NCI-H187 treated with DMSO at 0.1 percent for 48 hours (cell line): ENCODE measurements around the gene FMC1.
"Not testable (repeated sequence)": the region's sequence is repeated elsewhere in the genome, so short reads cannot be mapped to it uniquely, and the experiment has no call there.

Source experiments
- DNase-seq: peaks from one replicate; lab custom pipeline; 2025; lab: John Stamatoyannopoulos, UW

The FMC1 gene, protein sequence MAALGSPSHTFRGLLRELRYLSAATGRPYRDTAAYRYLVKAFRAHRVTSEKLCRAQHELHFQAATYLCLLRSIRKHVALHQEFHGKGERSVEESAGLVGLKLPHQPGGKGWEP

DNA sequence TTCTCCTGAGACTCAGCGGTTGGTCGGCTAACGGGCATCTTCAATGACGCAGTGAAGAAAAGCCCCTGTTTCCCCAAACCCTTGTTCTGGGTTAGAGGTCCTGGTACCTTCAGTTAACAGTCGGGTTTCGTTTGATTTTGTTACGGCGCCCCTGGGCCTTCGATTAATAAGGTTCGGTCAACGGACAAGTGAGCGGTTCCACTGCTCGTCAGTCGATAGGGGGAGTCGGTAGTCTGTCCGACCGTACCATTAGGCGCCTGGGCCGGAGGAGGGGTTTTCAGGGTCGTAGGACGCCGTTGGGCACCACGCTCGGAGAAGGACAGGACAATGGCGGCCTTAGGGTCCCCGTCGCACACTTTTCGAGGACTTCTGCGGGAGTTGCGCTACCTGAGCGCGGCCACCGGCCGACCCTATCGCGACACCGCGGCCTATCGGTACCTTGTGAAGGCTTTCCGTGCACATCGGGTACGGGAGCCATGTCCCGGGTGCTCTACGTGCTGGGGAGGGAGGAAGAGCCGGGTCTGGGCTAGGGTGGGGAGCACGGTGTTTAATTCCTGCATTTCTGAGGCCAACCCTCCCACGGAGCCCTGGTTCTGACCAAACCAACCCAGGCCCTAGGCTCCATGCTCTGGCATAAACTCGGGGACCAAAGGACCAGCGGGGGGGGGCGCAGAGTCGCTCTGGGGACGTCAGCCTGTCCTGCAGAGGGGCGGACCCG, at the start of gene FMC1:
TSS of gene FMC1 (plus strand) at position 280 of the 718 bp plus-strand sequence. CDS start at position 328, 48 bp downstream.
- peak; percentile 82 for DNase-seq

DNA sequence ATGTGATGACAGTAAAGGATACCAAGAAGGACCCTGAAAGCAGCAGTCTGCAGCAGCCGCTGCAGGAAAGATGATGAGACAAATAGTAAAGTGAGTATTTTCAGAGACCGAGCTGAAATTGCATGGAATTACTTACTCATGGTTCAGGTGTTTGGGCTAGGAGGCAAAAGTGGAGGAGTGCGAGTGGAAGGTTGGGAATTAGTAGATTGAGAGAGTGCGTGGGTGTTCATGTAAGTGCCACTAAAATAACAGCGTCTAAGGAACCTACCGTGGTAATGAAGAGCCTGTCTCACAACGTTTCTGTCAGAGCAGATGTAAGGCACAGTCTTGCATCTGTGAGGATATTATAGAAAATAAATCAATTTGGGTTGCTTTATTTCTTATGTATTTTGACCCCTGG, 48.3 kb upstream of the FMC1 start:
- no peak for DNase-seq

DNA sequence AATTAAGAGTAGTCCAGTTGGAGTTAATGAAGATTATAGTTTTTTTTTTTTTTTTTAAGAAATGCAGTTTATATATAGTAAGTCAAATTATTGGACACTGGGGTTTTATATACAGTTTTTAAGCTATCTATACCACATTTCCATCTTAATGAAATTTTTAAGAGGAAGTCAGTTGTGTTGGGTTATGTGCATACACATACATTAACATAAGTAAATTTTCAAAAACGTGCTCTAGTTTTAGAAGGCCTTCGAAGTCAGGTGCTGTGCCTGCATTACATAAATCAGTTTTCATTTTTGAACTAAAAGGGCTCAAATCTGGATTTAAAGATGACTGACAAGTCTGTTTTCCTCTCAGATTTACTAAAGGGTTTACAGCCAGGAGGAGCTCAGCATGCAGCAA, 47.6 kb upstream of the FMC1 start:
- no peak for DNase-seq

DNA sequence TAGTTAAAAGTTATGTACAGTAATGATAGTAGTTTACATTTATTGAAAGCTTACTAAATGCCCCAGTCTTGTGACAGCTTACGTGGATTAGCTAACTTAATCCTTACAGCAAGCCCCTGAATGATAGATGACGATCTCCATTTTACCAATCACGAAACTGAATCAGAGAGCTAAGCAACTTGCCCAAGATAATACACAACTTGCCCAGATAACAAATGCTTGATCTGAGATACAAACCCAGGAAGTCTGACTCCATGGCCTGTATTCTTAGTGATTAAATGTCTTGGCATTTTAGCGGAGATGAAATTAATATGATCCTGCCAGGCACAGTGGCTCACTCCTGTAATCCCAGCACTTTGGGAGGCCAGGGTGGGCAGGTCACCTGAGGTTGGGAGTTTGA, 46.9 kb upstream of the FMC1 start:
- DNase-seq: no peak

DNA sequence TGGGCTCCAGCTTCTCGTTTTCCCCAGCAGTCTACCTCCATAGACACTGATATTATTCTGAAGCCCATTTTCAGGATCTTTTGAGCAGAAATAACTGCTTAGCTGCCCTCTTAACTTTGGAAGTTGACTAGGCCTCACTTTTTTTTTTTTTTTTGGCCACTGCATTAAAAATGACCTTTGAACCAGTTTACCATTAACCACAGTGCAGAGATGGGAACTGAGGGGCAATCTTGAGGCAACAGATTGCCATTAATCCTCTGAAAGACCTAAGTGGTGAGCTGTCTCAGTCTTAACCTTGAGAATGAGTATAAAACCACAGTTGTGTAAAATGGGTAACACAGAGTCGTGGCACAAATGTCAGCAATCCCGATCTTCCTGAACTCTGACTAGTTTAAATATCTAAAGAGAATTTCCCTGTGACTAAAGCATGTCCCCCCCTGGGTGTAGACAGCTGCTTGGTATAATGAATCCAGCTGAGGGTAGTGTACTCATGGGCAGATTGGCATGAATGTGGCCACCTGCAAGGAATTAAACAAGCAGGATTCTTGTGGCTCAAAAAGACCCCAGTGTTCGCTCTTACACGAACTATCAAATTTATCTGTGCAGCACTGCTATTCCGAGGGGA, 46.1 kb upstream of the FMC1 start:
- DNase-seq: no peak

DNA sequence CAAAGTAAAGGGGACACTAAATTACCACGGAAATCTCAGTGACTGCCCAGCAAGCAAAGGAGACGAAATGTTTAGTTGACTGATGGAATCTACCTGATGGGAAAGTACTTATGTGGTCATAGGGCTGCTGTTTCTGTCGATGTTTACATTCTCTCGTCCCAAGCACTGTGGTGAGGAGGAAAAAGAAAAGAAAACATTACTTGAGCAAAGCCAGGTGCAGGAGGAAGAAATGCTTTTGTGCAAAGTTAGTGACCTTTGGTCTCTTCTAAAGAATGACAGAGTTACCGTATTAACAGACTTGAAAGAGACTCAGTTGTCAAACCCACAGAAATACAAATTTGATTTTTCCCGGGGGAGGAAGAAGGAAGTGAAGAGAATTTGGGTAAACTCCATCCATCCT, 43.3 kb upstream of the FMC1 start:
- DNase-seq: no peak

DNA sequence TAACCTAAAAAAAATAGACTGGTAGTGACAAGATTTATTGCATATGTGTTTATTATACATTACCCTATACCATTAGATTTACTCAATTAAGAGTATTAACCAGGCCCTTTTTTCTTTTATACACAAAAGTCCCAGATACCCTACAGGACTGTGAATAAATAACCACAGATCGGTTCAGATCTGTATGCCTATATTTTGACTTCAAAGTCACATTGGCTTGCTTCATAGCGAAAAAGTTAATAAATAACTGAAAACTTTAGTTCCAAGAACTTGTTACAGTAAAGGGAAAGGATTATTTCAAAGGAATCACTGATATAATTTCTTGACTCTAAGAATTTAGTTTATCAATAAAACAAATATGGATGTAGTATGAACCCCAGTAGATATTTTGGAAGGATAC, 41.8 kb upstream of the FMC1 start:
- DNase-seq: no peak

DNA sequence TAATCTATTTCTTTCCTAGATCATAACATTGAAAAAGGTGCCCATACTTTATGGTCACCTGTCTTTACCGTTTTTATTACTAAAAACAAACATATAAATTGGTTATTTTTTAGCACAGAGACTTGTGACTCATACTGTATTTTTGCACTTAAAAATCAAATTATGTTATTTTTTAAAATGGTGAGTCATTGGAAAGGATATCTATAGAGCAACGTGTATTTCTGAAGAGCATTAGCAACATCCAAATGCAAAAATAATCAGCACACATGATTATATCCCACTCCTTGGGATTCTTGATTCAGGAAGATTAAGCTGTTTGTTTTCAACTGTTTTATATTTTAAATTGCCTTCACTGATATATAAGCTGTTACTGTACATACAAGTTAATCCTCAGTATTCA, 40.7 kb upstream of the FMC1 start:
- DNase-seq: no peak

DNA sequence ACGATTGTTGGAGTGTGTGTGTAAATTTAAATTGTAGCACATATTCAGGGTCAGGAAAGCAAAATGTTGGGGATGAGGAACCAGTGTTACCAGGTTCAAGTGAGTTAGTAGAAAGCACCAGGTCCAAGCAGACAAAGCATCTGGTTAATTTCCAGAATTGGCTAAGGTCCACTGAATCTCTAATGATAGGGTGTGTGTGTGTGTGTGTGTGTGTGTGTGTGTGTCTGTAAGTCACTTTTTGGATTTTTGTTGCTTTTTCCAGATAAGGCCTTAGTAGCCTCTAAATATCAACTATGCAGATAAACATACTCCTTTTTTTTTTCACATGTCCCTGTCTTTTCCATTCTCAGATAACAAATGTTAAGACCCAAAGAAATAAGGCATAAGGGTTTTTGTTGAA, 36.6 kb upstream of the FMC1 start:
- DNase-seq: no peak

DNA sequence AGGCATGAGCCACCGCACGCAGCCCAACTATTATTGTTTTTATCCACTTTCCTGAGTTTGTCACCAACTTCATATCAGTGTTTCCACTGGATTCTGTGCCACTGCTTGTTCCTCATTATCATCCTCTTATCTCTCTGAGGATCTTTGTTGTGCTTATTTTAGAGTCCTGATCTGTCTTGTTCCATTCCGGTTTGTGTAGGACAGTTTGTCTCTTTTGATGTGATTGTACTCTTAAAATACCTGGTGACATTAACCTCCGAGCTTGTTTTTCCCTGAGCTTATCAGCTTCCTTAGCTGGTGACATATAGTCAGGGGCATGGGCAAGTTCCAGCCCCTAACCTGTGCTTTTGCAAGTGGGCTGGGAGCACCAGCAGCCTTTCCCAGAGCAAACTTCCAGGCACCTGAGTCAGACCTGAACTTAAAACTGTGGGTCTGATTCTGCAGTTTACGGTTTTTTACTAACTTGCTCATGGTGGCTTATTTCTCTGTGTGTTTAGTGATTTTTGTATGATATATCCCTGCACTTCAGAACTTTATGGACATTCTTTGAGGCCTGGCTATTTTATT, 23.1 kb upstream of the FMC1 start:
- DNase-seq: no peak

DNA sequence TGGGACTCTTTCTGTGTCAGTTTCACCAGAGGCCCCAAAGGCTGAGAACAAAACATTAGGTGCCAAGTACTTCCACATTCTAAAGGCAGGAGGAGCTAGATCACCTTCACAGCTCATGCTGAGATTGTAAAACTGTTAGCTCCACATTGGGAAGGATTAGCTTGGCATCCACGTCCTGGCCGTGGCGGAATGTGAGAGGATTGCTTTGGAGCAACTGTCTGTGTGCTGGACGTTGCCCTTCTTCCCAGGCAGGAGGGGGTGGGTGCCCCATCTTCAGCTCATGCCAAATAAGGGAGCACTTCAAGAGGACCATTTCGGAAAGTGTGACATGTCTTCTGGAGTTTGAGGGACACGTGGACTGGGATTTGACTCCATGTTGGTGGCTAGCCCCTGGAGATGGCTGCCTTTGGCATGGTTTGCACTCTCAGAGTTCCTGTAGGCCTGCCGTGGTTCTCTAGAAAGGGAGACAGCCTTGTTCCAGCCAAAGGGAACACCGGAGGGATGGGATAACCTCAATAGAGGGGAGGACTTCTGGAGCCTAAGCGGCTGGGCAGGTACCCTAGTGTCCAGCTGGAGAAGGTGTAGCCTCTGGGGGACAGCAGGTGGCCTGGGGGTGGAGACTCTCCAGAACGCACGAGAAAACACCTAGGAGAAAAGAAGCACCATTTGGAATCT, 19.9 kb upstream of the FMC1 start:
- DNase-seq: no peak

DNA sequence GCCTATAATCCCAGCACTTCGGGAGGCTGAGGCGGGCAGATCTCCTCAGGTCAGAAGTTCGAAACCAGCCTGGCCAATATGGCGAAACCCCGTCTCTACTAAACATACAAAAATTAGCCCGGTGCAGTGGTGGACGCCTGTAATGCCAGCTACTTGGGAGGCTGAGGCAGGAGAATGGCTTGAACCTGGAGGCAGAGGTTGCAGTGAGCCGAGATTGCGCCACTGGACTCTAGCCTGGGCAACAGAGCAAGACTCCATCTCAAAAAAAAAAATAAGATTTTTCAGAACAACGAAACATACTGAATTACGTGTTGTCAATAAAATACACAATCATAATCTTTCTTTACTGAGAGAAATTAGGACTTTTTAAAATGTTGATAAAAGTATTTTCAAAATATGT, 16.4 kb upstream of the FMC1 start:
- DNase-seq: not testable (repeated sequence)

DNA sequence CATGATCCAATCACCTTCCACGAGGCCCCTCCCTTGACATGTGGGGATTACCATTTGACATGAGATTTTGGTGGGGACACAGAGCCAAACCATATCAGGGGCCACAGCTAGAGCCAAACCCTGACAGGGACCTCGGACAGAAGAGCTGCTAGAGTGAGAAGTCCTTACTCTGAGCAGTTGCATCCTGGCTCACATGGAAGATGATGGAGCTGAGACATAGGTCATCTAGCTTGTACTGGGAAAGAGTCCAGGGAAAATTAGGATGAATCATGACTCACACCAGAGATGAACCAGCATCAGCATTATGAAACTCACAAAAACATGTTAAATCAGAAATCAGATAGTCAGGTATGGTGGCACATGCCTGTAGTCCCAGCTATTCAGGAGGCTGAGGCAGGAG, 12.8 kb upstream of the FMC1 start:
- DNase-seq: no peak

DNA sequence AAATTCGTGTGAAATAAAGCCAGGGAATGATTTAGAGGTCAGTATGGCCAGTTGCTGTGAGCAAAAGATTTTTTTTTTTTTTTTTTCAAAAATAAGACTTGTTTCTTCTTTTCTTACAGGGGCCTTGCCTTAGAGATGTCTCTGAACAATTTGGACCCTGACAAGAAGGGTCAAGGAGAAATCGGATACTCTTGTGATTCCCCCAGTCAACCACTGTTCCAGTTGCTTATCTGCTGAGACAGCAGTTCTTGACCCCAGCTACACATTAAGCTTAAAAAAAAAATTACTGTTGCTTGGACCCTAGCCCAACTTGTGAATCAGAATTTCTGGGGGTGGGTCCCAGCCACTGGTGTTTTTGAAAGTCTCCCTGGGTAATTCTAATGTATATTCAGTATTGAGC, 12.0 kb upstream of the FMC1 start:
- DNase-seq: no peak

DNA sequence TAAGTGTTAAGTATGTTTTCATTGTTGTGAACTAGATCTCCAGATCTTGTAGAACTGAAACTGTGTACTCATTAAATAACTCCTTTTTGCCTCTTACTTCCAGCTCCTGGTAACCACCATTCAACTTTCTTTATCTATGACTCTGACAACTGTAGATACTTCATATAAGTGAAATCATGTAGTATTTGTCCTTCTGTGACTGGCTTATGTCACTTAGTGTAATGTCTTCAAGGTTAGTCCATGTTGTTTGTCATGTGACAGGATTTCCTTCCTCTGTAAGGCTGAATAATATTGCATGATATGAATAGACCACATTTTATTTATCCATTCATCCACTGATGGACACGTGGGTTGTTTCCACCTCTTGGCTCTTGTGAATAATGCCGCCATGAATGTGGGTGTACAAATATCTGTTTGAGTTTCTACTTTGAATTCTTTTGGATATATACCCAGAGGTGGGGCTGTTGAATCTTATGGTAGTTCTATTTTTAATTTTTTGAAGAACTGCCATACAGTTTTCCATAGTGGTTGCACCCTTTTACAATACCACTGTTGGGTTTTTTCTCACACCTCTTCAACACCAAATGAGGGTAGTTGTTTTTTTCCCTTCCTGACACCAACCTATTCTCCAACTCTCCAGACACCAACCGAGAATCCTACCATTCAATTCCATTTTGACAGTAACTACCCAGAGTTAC, 10.7 kb upstream of the FMC1 start:
- DNase-seq: no peak

DNA sequence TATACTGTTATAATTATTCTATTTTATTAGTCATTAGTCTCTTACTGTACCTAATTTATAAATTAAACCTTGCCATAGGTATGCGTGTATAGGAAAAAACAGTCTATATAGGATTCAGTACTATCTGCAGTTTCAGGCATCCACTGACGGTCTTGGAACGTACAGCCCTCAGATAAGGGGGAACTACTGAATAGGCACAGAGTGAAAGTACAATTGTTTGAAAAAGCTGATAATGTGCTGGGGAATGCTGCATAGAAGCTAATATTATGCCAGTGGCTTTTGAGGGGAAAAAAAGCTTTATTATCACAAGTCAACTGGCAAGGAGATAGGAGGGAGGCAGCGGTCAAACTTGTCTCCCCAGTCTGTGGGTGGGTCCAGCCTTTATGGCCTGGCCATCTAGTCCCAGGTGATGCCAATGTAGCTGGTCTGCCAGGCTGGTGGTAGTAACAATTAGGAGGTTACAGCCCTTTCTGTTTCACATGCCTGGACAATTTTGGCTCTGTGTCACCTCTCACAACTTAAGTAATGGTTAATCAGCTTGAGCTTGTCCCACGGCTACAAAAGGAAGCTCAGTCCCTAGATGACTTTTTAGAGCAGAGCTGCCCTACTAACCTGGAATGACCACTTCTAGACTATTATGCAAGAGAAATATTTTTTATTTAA, 8.3 kb upstream of the FMC1 start:
- DNase-seq: no peak

DNA sequence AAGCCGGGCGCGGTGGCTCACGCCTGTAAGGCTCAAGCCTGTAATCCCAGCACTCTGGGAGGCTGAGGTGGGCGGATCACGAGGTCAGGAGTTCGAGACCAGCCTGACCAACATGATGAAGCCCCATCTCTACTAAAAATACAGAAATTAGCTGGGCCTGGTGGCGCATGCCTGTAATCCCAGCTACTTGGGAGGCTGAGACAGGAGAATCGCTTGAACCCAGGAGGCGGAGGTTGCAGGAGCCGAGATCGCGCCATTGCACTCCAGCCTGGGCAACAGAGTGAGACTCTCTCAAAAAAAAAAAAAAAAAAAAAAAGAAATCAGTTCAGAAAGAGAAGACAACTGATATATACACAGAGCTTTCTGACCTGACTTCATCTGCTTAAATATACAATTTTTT, 7.7 kb upstream of the FMC1 start:
- not testable (repeated sequence) for DNase-seq

DNA sequence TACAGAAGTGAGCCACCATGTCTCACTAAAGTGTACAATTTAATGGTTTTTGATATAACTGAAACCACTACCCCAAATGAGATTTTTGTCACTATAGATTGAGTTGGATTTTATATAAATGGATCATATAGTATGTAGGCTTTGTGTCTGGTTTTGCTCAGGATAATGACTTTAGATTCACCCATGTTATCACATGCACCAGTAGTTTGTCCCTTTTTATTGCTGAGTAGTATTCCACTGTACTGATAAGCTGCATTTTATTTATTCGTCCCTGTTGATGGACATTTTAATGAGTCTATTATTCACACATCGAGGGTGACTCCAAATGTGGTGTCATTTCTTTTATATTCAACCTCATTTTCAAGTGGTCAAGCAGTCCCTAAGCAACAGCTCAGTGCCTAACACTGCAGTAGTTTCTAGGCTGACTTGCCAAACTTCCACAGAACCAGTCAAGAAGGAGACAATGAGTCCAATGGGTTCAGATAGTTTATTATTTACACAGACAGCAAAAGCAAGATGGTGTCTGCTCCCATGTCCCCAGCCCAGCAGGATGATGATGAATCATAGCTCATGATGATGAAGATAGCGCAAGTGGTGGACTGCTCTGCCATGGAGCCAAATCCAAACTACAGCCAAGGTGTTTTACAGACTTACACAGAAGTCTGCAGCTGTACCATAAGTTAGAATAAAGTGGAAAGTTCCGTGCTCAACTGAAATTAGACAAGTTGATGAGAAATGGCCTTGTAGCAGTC, 6.6 kb upstream of the FMC1 start:
- DNase-seq: no peak

DNA sequence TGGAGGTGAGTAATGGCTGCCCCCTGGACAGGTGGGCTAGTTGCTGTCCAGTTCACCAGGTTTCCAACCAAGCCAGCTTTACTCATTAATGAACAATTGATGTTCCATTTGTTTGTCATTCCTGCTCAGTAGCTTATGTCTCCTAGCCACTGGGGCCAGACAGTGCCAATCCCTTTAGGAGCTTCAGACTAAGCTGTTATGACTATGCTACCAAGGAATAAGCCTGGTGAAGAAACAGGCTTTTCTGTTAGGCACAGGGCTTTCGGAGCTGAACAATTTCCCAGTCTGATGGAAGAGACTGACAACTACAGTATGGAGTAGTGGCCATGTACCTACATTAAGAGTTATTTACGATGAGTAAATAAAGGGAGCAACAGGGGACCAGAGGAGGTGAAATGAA, 2.1 kb upstream of the FMC1 start:
- no peak for DNase-seq

DNA sequence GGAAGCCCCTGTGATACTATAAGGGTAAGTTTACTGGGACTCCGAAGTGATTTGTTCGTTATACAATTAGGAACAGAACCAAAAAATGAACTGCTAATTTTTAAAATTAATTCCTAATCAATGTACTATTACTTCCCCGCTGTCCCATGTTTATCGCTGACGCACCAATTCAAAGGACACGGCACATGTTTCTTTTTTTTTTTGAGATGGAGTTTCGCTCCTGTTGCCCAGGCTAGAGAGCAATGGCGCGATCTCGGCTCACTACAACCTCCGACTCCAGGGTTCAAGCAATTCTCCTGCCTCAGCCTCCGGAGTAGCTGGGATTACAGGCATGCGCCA, 1.5 kb upstream of the FMC1 start:
- DNase-seq: no peak
